NCI-H2081 treated with DMSO at 0.1 percent for 48 hours (cell line): ENCODE results near the gene GUCY2F.

Source experiments
- DNase-seq: peaks from one replicate; lab custom pipeline; 2025; lab: John Stamatoyannopoulos, UW

Gene GUCY2F

DNA sequence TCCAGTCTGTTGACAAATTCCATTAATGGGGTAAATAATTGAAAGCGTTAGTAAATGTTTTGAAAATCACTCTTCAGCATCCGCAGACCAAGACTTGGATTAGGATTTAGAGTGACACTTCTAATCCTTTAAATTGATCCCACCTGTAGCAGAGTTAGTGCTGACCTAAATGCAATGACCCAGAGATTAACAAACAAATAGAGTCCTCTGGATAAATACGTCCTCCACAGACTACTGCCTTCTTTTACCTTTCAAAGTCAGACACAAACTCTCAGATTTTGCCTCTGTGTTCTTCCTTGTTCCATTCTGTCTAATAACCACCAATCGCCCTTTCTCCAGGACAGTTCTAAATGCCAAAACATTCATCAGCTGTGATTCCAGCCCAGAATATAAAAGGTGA lies at the start of gene GUCY2F:
Gene GUCY2F, minus strand, starts transcription at position 101 of the 400 bp plus-strand sequence. CDS start 6,150 bp downstream, outside the sequence.
- DNase-seq: no peak

- DNase-seq: no peak
Measured at GRCh38 chrX:109519001-109519400, 37.1 kb upstream of the GUCY2F start.

GRCh38 chrX:109511113-109511512 lies 29.2 kb upstream of the GUCY2F start:
- no peak for DNase-seq

GRCh38 chrX:109508915-109509314 lies 27.0 kb upstream of the GUCY2F start:
- no peak for DNase-seq

DNA sequence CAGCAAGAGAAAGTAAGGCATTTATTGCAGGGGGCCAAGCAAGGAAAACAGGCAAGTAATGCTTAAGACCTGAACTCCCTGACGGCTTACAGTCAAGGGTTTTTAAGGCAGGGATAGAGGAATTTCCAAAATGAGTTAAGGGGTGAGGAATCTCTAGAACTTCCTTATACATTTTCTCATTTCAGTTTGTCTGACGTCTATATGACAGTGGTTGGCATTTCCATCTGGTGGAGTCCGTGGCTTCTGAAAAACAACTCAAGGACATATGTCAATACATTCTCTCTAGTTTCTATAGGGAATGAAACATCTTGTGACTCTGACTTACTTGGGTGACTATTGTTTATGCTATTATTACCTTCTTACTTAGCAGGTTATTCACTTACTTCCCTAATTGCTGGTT lies 19.3 kb upstream of the GUCY2F start:
- DNase-seq: no peak

- no peak for DNase-seq
Measured at GRCh38 chrX:109498434-109498833, 16.5 kb upstream of the GUCY2F start.

DNA sequence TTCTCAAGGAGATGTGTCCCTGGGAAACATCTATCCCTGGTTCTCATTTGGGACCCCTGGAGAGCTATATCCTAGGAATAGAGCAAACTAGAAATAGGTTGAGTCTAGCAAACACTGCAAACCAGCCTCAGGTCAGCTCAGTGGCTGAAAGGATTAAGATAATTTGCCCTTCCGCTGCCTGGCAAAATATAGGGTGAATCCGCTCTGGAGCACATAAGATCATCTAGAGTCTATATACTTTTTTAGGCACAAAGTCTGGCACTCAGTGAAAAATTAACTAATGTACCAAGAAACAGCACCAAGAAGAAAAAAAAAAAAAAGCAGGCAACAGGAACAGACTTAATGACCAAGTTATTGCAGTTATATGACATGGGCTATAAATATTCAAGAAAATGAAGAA lies 7.3 kb upstream of the GUCY2F start:
- no peak for DNase-seq

DNA sequence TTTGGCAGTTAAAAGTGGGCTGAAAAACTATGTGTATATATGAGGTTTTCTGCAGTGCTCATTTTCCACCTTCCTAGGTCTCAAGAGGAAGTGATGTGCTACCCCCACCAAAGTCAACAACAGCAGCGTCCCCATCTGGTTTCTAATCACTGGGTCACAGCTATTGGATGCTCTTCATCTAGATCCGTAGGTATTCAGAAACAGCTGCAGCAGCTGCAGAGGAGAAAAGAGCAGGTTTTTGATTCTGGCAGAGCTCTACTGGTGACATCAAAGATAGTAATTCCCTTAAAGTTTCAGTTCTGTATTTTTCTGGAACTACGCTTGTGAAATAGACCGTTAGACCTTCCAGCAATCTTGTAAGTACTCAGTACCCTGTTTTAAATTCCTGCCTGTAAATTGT lies 5.8 kb upstream of the GUCY2F start:
- no peak for DNase-seq

DNA sequence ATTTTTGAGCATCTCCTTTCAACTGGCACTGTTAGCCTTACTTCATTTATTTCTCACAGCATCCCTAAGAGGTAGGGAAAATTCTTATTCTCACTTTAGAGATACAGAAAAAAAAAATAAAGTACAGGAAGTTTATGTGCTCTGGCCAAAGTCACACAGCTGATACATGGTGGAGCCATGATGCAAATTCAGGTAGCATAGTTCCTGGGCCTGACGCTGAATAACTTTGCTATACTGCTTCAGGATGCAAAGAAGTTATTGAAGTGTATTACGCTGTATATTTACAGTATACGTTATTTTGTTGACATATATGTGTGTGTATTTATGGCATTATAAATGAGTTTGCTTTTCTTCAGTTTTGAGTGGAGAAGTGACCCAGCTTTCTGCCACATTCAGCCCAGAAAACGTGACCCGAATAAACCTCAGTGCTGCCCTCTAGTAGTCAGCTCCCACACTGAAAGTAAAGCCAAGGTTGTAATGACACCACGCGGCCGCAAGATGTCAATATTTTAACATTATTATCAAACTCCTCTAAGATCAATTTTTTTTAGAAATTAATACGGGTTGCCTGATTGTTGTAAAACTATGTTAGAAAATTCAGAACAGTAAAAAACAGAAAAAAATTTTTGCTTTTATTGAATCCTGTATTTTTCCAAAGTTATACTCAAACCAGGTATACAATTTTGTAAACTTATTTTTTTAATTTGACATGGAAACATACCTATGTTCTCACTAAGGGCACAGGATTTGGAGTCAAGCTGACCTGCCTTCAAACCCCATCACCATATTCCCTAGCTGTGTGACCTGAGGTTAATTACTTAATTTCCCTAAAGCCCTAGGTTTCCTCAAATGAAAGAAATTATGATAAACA lies 3.8 kb upstream of the GUCY2F start:
- DNase-seq: peak; percentile 68

DNA sequence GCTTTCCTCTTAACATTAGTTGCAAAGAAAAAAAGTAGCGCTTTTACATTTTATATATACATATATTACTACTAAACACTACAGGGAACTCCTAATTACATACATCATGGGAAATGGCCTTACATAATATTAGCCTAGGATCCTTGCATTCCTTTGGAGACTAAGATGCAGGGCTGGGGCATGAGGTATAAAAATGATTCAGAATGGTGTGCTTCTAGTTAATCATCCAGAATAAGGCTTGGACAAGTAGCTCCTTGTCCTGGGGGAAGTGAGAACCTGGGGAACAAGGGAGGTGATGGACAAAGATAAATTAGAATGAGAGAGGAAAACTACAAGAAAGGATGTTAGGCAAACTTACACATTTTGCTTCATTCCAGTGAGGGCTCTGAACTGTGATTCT lies 3.0 kb upstream of the GUCY2F start:
- no peak for DNase-seq

DNA sequence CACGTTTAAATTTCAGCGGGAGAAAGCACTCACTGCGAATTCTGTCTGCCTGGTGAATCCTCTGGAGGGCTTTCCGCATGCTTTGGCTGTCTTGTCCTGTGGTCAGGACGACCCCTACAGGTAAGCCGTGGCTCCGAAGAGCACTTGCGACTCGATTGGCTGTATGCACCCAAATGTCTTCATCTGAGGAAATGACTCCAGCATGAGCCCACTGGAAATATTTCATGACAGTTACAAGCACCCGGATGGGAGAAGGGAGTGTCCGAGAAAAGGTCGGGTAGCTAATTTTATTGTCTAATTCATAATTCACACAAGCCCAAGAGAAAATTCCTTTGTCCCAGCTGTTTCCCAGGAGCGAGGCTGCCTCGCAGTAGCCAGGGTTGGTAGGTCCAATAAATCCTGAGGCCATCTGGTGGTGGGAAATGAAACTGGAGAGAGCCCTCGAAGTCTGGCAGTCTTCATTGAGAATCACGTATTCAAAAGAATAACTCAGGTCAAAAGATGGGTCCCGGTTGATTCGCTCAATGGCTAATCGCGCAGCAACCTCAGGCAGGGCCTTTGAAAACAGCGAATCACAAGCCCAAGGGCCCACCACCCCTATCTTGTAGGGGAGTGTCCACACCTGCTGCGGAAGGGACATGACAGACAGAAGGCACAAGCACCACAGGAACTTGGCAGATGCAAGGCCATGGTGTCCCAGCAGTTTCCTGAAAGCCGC lies 6.6 kb downstream of the GUCY2F start:
- DNase-seq: peak; percentile 31

- DNase-seq: no peak
Measured at GRCh38 chrX:109472939-109473735, 8.7 kb downstream of the GUCY2F start.

DNA sequence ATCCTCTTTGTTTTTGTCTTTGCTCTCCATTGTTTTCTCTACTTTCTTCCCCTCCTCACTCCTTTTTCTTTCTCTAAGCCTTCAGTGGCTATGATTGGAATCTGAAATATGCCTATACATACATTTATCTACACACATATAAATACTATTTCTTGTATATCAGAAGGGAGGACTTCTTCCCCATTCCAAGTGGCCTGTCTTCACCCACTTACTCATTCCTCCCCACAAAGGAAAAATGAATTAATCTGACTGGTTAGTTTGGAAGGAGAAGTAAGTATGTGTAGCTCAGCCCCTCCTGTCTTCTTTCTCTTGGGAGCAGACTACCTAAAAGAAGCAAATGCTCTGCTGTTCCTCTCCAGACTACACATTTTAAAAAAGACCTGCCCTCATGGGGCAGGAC lies 17.7 kb downstream of the GUCY2F start:
- DNase-seq: no peak

DNA sequence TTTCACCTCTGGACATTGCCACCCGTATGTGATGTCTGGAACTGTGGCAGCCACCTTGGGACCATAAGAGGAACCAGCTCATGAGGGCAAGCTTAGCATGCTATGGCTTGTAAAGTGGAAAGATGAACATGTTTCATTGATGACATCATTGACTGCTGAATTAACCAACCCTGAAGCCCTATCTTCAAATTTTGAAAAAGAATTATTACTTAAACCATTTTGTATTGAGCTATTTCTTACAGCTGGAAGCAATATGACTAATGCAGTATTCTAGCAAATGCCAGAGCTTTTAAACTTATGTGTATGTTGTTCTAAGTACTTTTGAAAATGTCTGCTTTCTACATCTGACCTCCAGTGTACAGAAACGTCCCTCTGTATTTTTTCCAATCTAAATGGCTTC lies 18.1 kb downstream of the GUCY2F start:
- DNase-seq: no peak

DNA sequence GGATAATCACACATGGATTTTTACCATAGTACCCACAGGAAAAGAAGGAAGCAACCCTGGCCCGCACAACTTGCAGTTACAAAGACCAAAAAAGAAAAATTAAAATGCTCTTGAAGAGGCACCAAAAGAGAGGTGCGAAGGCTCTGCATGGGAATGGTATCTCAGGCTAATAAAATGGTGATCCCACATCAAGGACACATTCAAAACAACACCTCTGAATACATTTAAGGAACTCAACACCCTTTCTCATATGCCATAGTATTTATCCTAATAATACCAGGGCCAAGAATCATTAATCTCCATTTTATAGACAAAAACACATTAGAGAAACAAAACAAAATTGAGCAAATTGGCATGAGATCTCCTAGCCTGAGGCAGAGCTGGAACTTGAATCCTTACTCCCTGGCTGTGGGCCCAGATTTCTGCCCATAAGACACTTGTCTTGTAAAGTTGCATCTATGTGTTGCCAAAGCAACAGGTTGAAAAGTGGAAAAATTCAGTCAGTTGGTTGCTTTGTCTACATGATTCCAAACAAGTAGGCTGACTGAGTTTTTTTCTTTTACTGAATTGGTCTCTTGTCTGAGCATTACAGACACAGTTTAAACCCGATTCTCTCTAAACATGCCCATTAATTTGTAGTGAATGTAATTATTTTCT lies 33.5 kb downstream of the GUCY2F start:
- peak; percentile 43 for DNase-seq

GRCh38 chrX:109441266-109441665 lies 40.6 kb downstream of the GUCY2F start:
- no peak for DNase-seq

DNA sequence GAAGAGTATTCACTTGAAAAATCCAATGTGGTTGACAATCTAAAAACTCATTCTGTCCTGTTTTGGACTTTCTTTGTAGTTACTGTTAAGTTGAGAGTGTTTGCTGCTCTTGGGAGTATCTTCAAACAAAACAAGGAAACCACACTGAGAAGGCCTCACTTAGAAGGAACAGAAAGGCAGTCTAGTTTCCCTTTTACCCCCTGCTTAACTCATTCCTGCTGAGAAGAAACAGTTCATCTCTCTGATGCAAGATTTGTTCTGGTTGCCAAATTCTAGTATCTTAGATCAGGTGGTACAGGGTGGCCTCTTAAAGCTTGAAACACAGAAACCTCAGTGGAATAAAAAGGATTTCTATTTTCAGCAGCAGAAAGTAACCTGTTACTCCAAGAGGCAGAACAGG lies 41.4 kb downstream of the GUCY2F start:
- no peak for DNase-seq

- DNase-seq: no peak
Measured at GRCh38 chrX:109409181-109409580, 72.7 kb downstream of the GUCY2F start.

GRCh38 chrX:109403922-109404321 lies 78.0 kb downstream of the GUCY2F start:
- no peak for DNase-seq

DNA sequence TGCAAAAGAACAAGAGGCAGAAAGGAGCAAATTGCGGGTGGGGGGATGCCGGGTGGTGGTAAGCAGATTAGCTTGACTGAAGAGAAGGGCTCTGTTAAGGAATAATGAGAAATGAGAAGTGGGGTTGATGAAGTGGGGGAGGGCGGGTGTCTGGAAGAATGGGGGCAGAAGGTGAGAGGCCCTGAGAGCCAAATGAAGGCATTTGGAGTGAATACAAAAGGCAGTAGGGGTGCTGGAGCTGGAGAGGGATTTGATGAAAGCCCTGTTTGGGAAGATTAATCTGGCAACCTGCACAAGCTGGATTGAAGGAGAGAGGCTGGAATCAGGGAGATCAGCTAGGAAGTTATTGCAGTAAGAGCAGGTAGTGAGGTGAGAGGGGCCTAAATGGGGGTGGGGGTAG lies 82.1 kb downstream of the GUCY2F start:
- no peak for DNase-seq

- DNase-seq: no peak
Measured at GRCh38 chrX:109398833-109399232, 83.1 kb downstream of the GUCY2F start.

DNA sequence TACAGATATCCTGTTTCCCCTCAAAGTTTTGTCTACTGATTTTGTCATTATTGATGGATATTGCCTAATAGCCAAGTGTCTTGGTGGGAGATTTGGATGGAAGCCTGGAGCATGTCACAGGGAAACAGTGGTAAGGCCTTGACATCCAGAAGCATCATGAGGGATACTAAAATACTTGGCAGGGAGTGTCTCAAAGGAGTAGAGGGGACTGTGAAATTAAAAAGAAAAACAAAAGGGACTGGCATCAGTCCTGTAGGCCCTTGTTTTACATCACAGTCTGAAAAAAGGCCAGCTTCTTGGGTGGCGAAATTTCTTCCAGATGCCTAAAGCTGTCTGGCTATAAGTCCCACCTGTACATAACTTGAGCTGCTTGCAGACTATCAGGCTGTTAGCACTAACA lies 83.8 kb downstream of the GUCY2F start:
- DNase-seq: no peak
